NCI-H2171 (cell line): ENCODE results near the gene FUT7.
"Not testable (repeated sequence)": the region's sequence is repeated elsewhere in the genome, so short reads cannot be mapped to it uniquely, and the experiment has no call there.

Experiments
- DNase-seq: peaks from one replicate; lab custom pipeline; 2025; lab: John Stamatoyannopoulos, UW

The FUT7 gene

GRCh38 chr9:137017791-137018497, 13.9 kb downstream of the FUT7 start:
- DNase-seq: no peak

GRCh38 chr9:137017071-137017470, 14.8 kb downstream of the FUT7 start:
- no peak for DNase-seq

GRCh38 chr9:137016436-137016835, 15.5 kb downstream of the FUT7 start:
- DNase-seq: no peak

GRCh38 chr9:137015976-137016375, 15.9 kb downstream of the FUT7 start:
- DNase-seq: no peak

GRCh38 chr9:137015540-137015930, 16.4 kb downstream of the FUT7 start:
- no peak for DNase-seq

- DNase-seq: no peak
Observed at GRCh38 chr9:137014776-137015539, 16.9 kb downstream of the FUT7 start.

- no peak for DNase-seq
Observed at GRCh38 chr9:137014166-137014565, 17.7 kb downstream of the FUT7 start.

GRCh38 chr9:137013571-137013940, 18.3 kb downstream of the FUT7 start:
- no peak for DNase-seq

GRCh38 chr9:137012694-137013570, 19.0 kb downstream of the FUT7 start:
- DNase-seq: no peak

GRCh38 chr9:137011907-137012675, 19.8 kb downstream of the FUT7 start:
- DNase-seq: no peak

- no peak for DNase-seq
Observed at GRCh38 chr9:137011156-137011555, 20.7 kb downstream of the FUT7 start.

- no peak for DNase-seq
Observed at GRCh38 chr9:137009938-137010732, 21.8 kb downstream of the FUT7 start.

GRCh38 chr9:137009217-137009616, 22.7 kb downstream of the FUT7 start:
- no peak for DNase-seq

- no peak for DNase-seq
Observed at GRCh38 chr9:137008312-137008711, 23.6 kb downstream of the FUT7 start.

GRCh38 chr9:137007816-137008270, 24.0 kb downstream of the FUT7 start:
- no peak for DNase-seq

- no peak for DNase-seq
Observed at GRCh38 chr9:137007108-137007815, 24.6 kb downstream of the FUT7 start.

- no peak for DNase-seq
Observed at GRCh38 chr9:137006116-137007003, 25.5 kb downstream of the FUT7 start.

- not testable (repeated sequence) for DNase-seq
Observed at GRCh38 chr9:137004285-137004684, 27.6 kb downstream of the FUT7 start.

- no peak for DNase-seq
Observed at GRCh38 chr9:137002646-137003041, 29.2 kb downstream of the FUT7 start.
